HG03045 (cell line): ENCODE data around the gene OVCH1.
"Not testable (repeated sequence)": the region's sequence is repeated elsewhere in the genome, so short reads cannot be mapped to it uniquely, and the experiment has no call there.

Experiments used
- ATAC-seq: cut with Tn5 transposase; IDR thresholded peaks from one replicate; pipeline ENCODE4 v1.9.1; 2021; ENCODE audit warnings: mild to moderate bottlenecking, moderate library complexity; ENCODE audit not compliant: unreplicated experiment

OVCH1 gene

GRCh38 chr12:29416748-29417147, 80.7 kb downstream of the OVCH1 start:
- ATAC-seq: no peak

- no peak for ATAC-seq
Observed at GRCh38 chr12:29415111-29415510, 82.4 kb downstream of the OVCH1 start.

- no peak for ATAC-seq
Observed at GRCh38 chr12:29414368-29414767, 83.1 kb downstream of the OVCH1 start.

- ATAC-seq: no peak
Observed at GRCh38 chr12:29405561-29405960, 91.9 kb downstream of the OVCH1 start.

GRCh38 chr12:29403991-29404390, 93.5 kb downstream of the OVCH1 start:
- no peak for ATAC-seq

- ATAC-seq: no peak
Observed at GRCh38 chr12:29402437-29402836, 95.0 kb downstream of the OVCH1 start.

- ATAC-seq: no peak
Observed at GRCh38 chr12:29398495-29398894, 99.0 kb downstream of the OVCH1 start.

- no peak for ATAC-seq
Observed at GRCh38 chr12:29396774-29397173, 100.7 kb downstream of the OVCH1 start.

- ATAC-seq: no peak
Observed at GRCh38 chr12:29395356-29395755, 102.1 kb downstream of the OVCH1 start.

GRCh38 chr12:29390419-29390818, 107.1 kb downstream of the OVCH1 start:
- ATAC-seq: not testable (repeated sequence)

GRCh38 chr12:29389295-29389919, 108.1 kb downstream of the OVCH1 start:
- no peak for ATAC-seq

GRCh38 chr12:29386084-29386680, 111.3 kb downstream of the OVCH1 start:
- ATAC-seq: not testable (repeated sequence)

GRCh38 chr12:29385194-29385593, 112.3 kb downstream of the OVCH1 start:
- not testable (repeated sequence) for ATAC-seq

- ATAC-seq: no peak
Observed at GRCh38 chr12:29382251-29382650, 115.2 kb downstream of the OVCH1 start.

- ATAC-seq: peak; percentile 93
Observed at GRCh38 chr12:29380536-29381523, 116.7 kb downstream of the OVCH1 start, which contains the start of gene ERGIC2. Gene ERGIC2 (minus strand): TSS chr12:29381172. CDS start chr12:29371633, 9,539 bp downstream.
